Stimulated activated CD4-positive, alpha-beta T cell treated with anti-CD3 and anti-CD28 coated beads, Interleukin-15, amount 100 ng/mL, for 24 hours (primary cell): ENCODE data around the gene JOSD1.
"Not testable (repeated sequence)": the region's sequence is repeated elsewhere in the genome, so short reads cannot be mapped to it uniquely, and the experiment has no call there.

Source experiments
- DNase-seq: peaks from one replicate; pipeline ENCODE4 v3.0.0-alpha.2; 2020

JOSD1 gene

DNA sequence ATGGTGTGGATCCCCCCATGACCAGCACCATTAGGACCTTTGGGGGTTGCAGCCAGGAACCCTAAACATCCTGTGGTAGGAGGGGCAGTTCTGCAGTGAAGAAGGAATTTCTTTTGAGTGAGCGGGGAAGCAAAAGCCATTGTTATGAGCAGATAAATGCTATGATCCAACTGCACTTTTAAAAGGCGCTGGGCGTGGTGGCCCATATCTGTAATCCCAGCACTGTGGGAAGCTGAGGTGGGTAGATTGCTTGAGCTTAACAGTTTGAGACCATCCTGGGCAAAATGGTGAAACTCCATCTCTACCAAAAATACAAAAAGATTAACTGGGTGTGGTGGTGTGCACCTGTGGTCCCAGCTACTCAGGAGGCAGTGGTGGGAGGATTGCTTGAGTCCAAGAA, 24.9 kb downstream of the JOSD1 start:
- no peak for DNase-seq

- no peak for DNase-seq
Measured at GRCh38 chr22:38674888-38675287, 25.9 kb downstream of the JOSD1 start.

DNA sequence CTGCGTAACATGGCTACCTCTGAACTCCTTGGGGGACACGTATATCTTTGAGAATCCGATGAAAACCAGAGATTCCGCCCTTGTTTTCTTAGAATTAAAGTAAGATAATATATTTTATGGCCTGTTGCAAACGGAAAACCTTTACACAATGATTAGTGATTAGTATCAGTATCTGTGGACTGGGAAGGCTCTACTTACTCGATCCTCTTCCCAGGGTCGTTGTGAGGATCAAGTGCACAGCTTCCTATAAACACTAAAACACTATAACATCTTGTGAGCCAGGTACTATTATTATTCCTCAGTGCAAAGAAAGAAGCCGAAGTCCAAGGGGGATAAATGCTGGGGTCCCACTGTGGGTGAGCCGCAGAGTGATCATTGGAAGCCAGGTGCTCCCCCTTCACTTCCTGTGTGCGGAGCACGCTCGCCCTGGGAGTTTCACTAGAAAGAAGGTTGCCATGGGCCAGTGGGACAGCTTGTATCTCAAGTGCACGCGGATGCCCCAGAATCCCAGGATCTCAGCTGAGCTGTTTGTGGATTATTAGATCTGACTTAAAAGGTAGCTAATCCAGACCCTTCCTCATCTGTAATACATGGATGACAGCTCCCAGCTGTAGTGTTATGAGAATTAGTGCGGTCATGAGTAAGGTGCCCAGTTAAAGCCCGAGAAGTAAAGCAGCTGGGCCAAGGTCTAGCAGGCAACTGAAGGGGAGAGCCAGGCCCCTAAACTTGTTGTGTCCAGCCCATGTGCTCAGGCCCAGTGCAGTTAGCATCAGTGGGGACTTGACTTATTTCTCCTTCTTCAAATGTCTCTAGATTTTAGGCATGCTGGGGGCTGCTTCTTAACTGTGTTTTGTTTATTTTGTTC, 43.5 kb downstream of the JOSD1 start:
- peak; percentile 60 for DNase-seq

- peak; percentile 89 for DNase-seq
Measured at GRCh38 chr22:38656256-38657044, 44.3 kb downstream of the JOSD1 start, which contains the start of the genes CBY1 and FAM227A. Gene CBY1 (plus strand): TSS chr22:38656638. CDS start chr22:38668055, 11,417 bp downstream. Gene FAM227A (minus strand): TSS chr22:38656392. CDS start chr22:38650168, 6,224 bp downstream.

DNA sequence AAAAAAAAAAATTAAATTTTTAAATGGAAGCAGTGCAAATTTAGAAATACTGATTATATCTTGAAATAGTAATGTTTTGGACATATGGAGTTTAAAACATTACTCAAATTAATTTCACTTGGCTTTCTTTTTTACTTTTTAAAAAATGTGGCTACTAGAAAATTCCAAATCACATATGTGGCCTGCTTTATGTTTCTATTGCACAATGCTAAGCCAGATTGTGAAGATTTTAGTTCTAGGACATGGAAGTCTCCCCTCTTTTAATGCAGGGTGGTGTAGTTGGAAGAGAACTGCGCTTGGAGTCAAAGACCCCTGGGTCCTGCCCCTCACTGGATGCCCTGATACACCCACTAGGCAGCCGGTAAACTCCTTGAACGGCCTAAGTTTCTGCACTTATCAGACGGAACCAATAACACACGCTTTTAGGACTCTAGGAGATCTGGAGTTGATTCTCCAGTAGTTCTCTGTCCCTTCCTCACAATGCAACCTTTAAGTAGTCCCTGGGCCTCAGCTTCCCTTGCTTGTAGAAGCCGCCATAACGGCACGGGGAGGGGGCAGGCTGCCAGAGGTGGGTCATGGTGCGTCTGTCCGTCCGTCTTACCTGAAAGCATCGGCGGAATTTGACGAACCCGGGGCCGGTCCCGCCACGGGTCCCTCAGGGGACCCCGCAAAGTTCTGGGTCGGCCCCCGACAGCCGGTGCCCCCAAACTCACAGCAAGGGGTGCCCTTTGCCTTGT, 45.1 kb downstream of the JOSD1 start:
- DNase-seq = no peak

GRCh38 chr22:38653741-38654140, 47.0 kb downstream of the JOSD1 start:
- DNase-seq = no peak

DNA sequence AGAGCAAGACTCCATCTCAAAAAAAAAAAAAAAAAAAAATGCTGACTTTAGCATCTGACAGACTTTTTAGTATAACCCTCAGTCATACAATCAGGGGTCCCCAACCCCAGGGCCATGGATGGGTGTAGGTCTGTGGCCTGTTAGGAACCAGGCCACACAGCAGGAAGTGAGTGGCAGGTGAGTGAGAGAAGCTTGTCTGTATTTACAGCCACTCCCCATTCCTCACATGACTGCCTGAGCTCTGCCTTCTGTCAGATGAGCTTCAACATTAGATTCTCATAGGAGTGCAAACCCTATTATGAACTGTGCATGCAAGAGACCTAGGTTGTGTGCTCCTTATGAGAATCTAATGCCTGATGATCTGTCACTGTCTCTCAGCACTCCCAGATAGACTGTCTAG, 47.9 kb downstream of the JOSD1 start:
- no peak for DNase-seq

GRCh38 chr22:38649841-38650522, 50.8 kb downstream of the JOSD1 start:
- no peak for DNase-seq

- no peak for DNase-seq
Measured at GRCh38 chr22:38645430-38645829, 55.3 kb downstream of the JOSD1 start.

DNA sequence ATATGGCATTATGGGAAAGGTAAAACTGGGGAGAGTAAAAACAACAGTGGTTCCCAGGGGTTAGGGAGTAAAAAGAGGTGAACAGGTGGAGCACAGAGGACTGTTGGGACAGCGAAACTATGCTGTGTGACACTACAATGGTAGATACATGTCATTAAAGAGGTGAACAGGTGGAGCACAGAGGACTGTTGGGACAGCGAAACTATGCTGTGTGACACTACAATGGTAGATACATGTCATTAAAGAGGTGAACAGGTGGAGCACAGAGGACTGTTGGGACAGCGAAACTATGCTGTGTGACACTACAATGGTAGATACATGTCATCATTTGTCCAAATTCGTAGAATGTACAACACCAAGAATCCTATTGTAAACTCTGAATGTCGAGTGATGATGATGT, 56.5 kb downstream of the JOSD1 start:
- DNase-seq = not testable (repeated sequence)

DNA sequence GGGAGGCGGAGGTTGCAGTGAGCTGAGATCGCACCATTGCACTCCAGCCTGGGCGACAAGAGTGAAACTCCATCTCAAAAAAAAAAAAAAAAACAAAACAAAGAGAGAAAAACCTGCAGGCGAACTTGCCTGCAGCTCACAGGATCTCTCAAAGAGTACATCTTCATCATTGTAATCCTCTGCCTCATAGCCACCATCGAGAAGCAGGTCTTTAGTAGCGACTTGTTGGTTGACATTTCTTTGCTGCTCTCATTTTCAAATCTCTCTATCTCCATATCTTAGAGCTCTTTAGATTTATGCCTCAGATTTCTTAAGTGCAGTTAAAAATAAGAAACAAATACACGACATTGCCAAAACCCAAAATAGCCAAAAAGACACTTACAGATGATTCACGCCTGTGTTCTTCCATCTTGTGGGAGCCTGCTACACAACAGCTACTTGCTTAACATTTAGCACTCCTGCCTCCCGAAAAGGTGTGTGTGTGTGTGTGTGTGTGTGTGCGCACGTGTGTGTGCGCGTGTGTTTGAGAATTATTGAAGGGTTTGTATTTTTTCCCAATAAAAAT, 59.2 kb downstream of the JOSD1 start:
- no peak for DNase-seq

GRCh38 chr22:38638728-38639127, 62.0 kb downstream of the JOSD1 start:
- DNase-seq = no peak

DNA sequence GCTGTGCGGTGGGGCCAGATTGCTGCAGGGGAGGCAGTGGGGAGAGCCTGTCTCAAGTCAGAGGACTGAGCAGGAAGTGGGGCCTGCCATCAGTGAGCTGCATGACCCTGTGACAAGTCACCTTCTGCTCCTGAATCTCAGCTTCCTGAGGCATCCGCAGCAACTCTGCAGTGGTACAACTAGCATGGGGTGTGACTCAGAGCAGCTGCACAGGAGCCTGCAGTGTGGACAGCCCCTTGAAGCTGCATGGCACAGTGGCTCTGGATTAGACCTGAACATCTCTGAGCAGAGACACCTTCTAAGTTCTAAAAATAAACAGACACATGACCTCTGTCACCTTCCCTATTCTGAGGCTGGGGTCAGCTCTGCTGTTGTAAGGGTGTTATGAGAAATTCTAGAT, 62.5 kb downstream of the JOSD1 start:
- no peak for DNase-seq
